Colon (tissue), 2 donors: ENCODE measurements around the gene NKAIN2.
"Not testable (repeated sequence)": the region's sequence is repeated elsewhere in the genome, so short reads cannot be mapped to it uniquely, and the experiment has no call there.

Experiments used
- FAIRE-seq: peaks from 2 replicates; lab custom pipeline; 2012; peaks lifted over from hg19 to GRCh38; lab: Jason Lieb, UNC
- donor health status: control.
- donor health status: control.

NKAIN2 gene

GRCh38 chr6:123895346-123895745 lies 91.7 kb downstream of the NKAIN2 start:
- no peak for FAIRE-seq

GRCh38 chr6:123895806-123896205 lies 92.1 kb downstream of the NKAIN2 start:
- FAIRE-seq = no peak

- no peak for FAIRE-seq
Measured at GRCh38 chr6:123896869-123897268, 93.2 kb downstream of the NKAIN2 start.

GRCh38 chr6:123897965-123898364 lies 94.3 kb downstream of the NKAIN2 start:
- FAIRE-seq = no peak

- no peak for FAIRE-seq
Measured at GRCh38 chr6:123898665-123899064, 95.0 kb downstream of the NKAIN2 start.

GRCh38 chr6:123899745-123900144 lies 96.1 kb downstream of the NKAIN2 start:
- FAIRE-seq = no peak

GRCh38 chr6:123901436-123901835 lies 97.8 kb downstream of the NKAIN2 start:
- no peak for FAIRE-seq

- no peak for FAIRE-seq
Measured at GRCh38 chr6:123902738-123903313, 99.2 kb downstream of the NKAIN2 start.

GRCh38 chr6:123904228-123904627 lies 100.6 kb downstream of the NKAIN2 start:
- no peak for FAIRE-seq

- no peak for FAIRE-seq
Measured at GRCh38 chr6:123908797-123909196, 105.1 kb downstream of the NKAIN2 start.

GRCh38 chr6:123909989-123910388 lies 106.3 kb downstream of the NKAIN2 start:
- no peak for FAIRE-seq

- FAIRE-seq = no peak
Measured at GRCh38 chr6:123913863-123914262, 110.2 kb downstream of the NKAIN2 start.

GRCh38 chr6:123923379-123923778 lies 119.7 kb downstream of the NKAIN2 start:
- not testable (repeated sequence) for FAIRE-seq

GRCh38 chr6:123925350-123925749 lies 121.7 kb downstream of the NKAIN2 start:
- FAIRE-seq = no peak

GRCh38 chr6:123925842-123926399 lies 122.3 kb downstream of the NKAIN2 start:
- FAIRE-seq = no peak

GRCh38 chr6:123928529-123928928 lies 124.9 kb downstream of the NKAIN2 start:
- no peak for FAIRE-seq

- no peak for FAIRE-seq
Measured at GRCh38 chr6:123931928-123932327, 128.3 kb downstream of the NKAIN2 start.

GRCh38 chr6:123940551-123940950 lies 136.9 kb downstream of the NKAIN2 start:
- FAIRE-seq = no peak

GRCh38 chr6:123941855-123942254 lies 138.2 kb downstream of the NKAIN2 start:
- FAIRE-seq = no peak

GRCh38 chr6:123945386-123945785 lies 141.7 kb downstream of the NKAIN2 start:
- no peak for FAIRE-seq

- FAIRE-seq = no peak
Measured at GRCh38 chr6:123953920-123954319, 150.3 kb downstream of the NKAIN2 start.

GRCh38 chr6:123956492-123957139 lies 153.0 kb downstream of the NKAIN2 start:
- FAIRE-seq = no peak

GRCh38 chr6:123962508-123962907 lies 158.8 kb downstream of the NKAIN2 start:
- FAIRE-seq = no peak

- FAIRE-seq = no peak
Measured at GRCh38 chr6:123965894-123966293, 162.2 kb downstream of the NKAIN2 start.
